Hepatocyte (in vitro differentiated cells): ENCODE data around the gene C11orf52. TPM values are rescaled to one million over a fixed set of nuclear protein-coding genes. Genes with fewer than 3 reads are reported as not detected.

ENCODE experiments used
- DNase-seq: peaks from one replicate; pipeline ENCODE4 v3.0.0-alpha.2; 2016; ENCODE audit warnings: low spot score
- H2AFZ ChIP-seq: fragments of 200-600 bp; sonication (generic); 2 replicates; pipeline ENCODE4 v1.6.0; 2016; ENCODE audit warnings: antibody characterized with exemption, mild to moderate bottlenecking
- H3K27ac ChIP-seq: fragments of 200-600 bp; sonication (generic); 2 replicates; pipeline ENCODE4 v1.5.1; 2016; ENCODE audit warnings: mild to moderate bottlenecking
- H3K27me3 ChIP-seq: fragments of 200-600 bp; sonication (generic); 2 replicates; pipeline ENCODE4 v1.6.1; 2016
- H3K36me3 ChIP-seq: fragments of 200-600 bp; sonication (generic); replicated peaks from 2 replicates; pipeline ENCODE4 v1.5.1; 2016; ENCODE audit warnings: low read depth; ENCODE audit not compliant: insufficient read depth
- H3K4me1 ChIP-seq: fragments of 200-600 bp; sonication (generic); 2 replicates; pipeline ENCODE4 v1.5.1; 2016; ENCODE audit warnings: mild to moderate bottlenecking, moderate library complexity; ENCODE audit not compliant: insufficient read depth
- H3K4me2 ChIP-seq: fragments of 200-600 bp; sonication (generic); 2 replicates; pipeline ENCODE4 v1.6.0; 2016
- H3K4me3 ChIP-seq: fragments of 200-600 bp; sonication (generic); 2 replicates; pipeline ENCODE4 v1.5.1; 2016; ENCODE audit warnings: mild to moderate bottlenecking
- H3K79me2 ChIP-seq: fragments of 200-600 bp; sonication (generic); 2 replicates; pipeline ENCODE4 v1.6.0; 2017; ENCODE audit warnings: mild to moderate bottlenecking
- H3K9me2 ChIP-seq: fragments of 200-600 bp; sonication (generic); replicated peaks from 2 replicates; pipeline ENCODE4 v1.6.0; 2017; ENCODE audit warnings: mild to moderate bottlenecking; ENCODE audit not compliant: insufficient read depth
- H3K9me3 ChIP-seq: fragments of 200-600 bp; sonication (generic); 2 replicates; pipeline ENCODE4 v1.5.1; 2016; ENCODE audit warnings: low read depth, mild to moderate bottlenecking
- H4K20me1 ChIP-seq: fragments of 200-600 bp; sonication (generic); 2 replicates; pipeline ENCODE4 v1.6.0; 2016; ENCODE audit warnings: mild to moderate bottlenecking; ENCODE audit not compliant: insufficient read depth, poor library complexity, severe bottlenecking
- CTCF ChIP-seq: fragments of 200-600 bp; sonication (generic); IDR thresholded peaks from 2 replicates; pipeline ENCODE4 v1.5.1; 2016; ENCODE audit warnings: antibody characterized with exemption, mild to moderate bottlenecking; ENCODE audit not compliant: poor library complexity
- EZH2 ChIP-seq: fragments of 200-600 bp; sonication (generic); IDR thresholded peaks from 2 replicates; pipeline ENCODE4 v1.6.1; 2016; ENCODE audit warnings: antibody characterized with exemption, mild to moderate bottlenecking, borderline replicate concordance
- EZH2phosphoT487 ChIP-seq: fragments of 200-600 bp; sonication (generic); IDR thresholded peaks from one replicate; pipeline ENCODE4 v1.6.1; 2018; ENCODE audit warnings: antibody characterized with exemption, mild to moderate bottlenecking, low read depth, moderate library complexity; ENCODE audit not compliant: unreplicated experiment, severe bottlenecking
- WGBS: methylation state at CpG from one replicate; pipeline ENCODE4 v1.1.6; 2016; ENCODE audit warnings: low lambda C conversion rate; ENCODE audit errors: missing lambda C conversion rate; 5-methylcytosine and 5-hydroxymethylcytosine counted together
- polyA plus RNA-seq: library from polyadenylated mRNA; unstranded; fragments of >200 nt; fragmentation: Nextera tagmentation; extraction: Ambion mirVana; gene quantifications from 2 replicates; pipeline ENCODE4 v1.2.1, GENCODE V29; 2016
- total RNA-seq: library from RNA; depleted of rRNA; stranded (reverse); fragments of >200 nt; gene quantifications from 2 replicates; pipeline ENCODE4 v1.2.3, GENCODE V29; 2014

Gene C11orf52
- total and polyA plus RNA-seq, 2 experiments from 2014 or later: 14.8 to 23.7 TPM

GRCh38 chr11:111961389-111962300 is 42.9 kb downstream of the C11orf52 start:
- no peak for DNase-seq
- TF ChIP-seq EZH2: no peak
- no peak for TF ChIP-seq CTCF
- no peak for TF ChIP-seq EZH2phosphoT487
- Histone ChIP-seq H3K27ac (peak overlapping the region; percentile 94), H3K4me1 (peaks cover 6% of the 10 kb centered on the region), H3K4me3 (no peak overlapping the region), H3K27me3 (no peaks in the 10 kb centered on the region), H4K20me1 (no peaks in the 10 kb centered on the region), H3K79me2 (no peaks in the 10 kb centered on the region), H3K4me2 (peak overlapping the region; percentile 1), H3K9me3 (no peaks in the 10 kb centered on the region), H3K9me2 (no peaks in the 10 kb centered on the region), H3K36me3 (no peaks in the 10 kb centered on the region), H2AFZ (no peak overlapping the region)
- 57% methylated on average over 6 of the region's 6 CpGs for WGBS

- no peaks in the 10 kb centered on the region for H3K9me2 ChIP-seq
- WGBS: 78% methylated on average over 5 of the region's 5 CpGs
- TF ChIP-seq EZH2: no peak
- no peak for TF ChIP-seq EZH2phosphoT487
- TF ChIP-seq CTCF: no peak
- H3K27ac ChIP-seq: peak overlapping the region; percentile 23
- peaks cover 6% of the 10 kb centered on the region for H3K4me1 ChIP-seq
- H3K36me3 ChIP-seq: no peaks in the 10 kb centered on the region
- DNase-seq: no peak
- no peaks in the 10 kb centered on the region for H3K79me2 ChIP-seq
- no peaks in the 10 kb centered on the region for H4K20me1 ChIP-seq
- H3K4me2 ChIP-seq: no peak overlapping the region
- no peaks in the 10 kb centered on the region for H3K9me3 ChIP-seq
- H3K4me3 ChIP-seq: no peak overlapping the region
- no peak overlapping the region for H2AFZ ChIP-seq
- no peaks in the 10 kb centered on the region for H3K27me3 ChIP-seq
These were observed 45.2 kb downstream of the C11orf52 start for GRCh38 chr11:111963931-111964340.

- Histone ChIP-seq H2AFZ (no peak overlapping the region), H3K79me2 (no peaks in the 10 kb centered on the region), H3K4me2 (no peak overlapping the region), H3K4me1 (no peaks in the 10 kb centered on the region), H3K9me2 (no peaks in the 10 kb centered on the region), H3K27me3 (no peaks in the 10 kb centered on the region), H3K4me3 (no peak overlapping the region), H3K9me3 (no peaks in the 10 kb centered on the region), H4K20me1 (no peaks in the 10 kb centered on the region), H3K36me3 (no peaks in the 10 kb centered on the region), H3K27ac (no peak overlapping the region)
- no peak for DNase-seq
- TF ChIP-seq CTCF (no peak), EZH2 (no peak), EZH2phosphoT487 (no peak)
- whole genome bisulfite sequencing: 90% methylated on average over 5 of the region's 5 CpGs
These were observed 48.0 kb downstream of the C11orf52 start for GRCh38 chr11:111966678-111967077.
